CD4-positive, alpha-beta T cell treated with Interferon gamma for 1 hour (primary cell): ENCODE measurements around the gene MYO16.
"Not testable (repeated sequence)": the region's sequence is repeated elsewhere in the genome, so short reads cannot be mapped to it uniquely, and the experiment has no call there.

Experiments
- DNase-seq: peaks from one replicate; pipeline ENCODE4 v3.0.0-alpha.2; 2020

The MYO16 gene

DNA sequence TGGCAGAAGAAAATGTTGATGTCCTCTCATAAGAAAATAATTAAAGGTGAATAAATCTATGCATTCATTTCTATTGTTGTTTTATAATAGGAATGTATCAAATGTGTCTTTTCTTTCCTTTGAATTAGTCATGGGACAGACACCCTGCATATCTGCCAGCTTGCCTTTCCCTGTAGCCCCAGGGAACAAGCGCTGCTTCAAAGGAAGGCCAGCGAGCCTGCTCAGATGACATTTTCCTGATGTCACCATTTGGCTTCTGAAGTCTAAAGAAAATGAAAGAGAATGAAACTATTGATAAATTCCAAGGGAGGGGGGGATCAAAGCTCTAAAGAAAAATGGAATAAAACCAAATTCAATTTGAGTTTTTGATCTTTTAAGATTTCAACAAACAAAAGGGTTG lies 582.2 kb downstream of the MYO16 start:
- DNase-seq = no peak

DNA sequence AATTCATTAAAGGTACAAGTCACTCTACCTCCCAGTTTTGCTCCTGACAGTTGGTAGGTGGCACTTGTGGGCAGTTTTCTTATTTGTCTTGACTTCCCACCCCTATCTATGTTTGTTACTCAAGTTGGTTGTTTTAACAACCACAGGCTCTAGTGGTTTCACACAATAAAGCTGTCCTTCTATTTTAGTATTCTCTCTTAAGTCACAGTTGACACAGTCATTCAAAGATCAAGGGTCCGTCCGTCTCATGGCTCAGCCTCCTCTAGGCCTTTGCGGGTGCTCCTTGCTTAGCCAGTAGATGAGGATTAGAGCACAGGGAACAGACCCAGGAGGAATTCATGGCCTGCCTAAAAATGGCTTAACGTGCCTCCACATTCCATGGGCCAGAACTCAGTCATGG lies 583.2 kb downstream of the MYO16 start:
- DNase-seq = no peak

DNA sequence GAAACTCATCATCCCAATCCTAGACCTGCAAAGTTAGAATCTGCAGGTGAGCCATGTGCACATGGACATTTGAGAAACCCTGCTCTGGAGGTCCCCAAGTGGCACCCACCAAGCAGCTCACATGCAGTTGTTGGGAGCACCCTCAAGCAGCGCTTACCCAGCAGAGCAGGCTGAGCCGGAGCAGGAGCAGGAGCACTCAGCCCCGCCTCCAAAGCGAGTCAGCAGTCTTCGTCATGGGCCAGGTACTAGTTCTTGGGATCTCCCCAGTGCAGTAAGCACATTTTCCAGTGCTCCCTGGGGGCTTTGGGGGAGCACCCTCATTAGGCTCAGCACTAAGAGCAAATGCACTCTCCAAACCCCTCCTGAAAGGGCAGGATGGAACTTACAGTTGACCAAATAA lies 584.3 kb downstream of the MYO16 start:
- no peak for DNase-seq

DNA sequence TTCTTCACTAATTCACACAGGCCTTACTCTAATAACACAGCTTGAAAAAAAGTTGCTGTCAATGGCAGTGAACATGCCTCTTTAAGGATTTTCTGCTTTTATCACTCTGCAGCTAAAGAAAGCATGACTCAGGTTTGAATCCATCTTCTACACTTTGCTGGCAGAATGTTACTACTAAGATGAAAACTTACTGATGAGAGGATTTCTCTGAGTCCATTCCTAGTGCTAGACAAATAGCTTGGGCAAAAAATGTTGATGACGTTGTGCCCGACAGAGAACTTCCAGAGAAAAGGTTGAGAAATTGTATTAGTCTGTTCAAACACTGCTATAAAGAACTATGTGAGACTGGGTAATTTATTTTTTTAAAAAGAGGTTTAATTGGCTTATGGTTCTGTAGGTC lies 585.0 kb downstream of the MYO16 start:
- DNase-seq = no peak

DNA sequence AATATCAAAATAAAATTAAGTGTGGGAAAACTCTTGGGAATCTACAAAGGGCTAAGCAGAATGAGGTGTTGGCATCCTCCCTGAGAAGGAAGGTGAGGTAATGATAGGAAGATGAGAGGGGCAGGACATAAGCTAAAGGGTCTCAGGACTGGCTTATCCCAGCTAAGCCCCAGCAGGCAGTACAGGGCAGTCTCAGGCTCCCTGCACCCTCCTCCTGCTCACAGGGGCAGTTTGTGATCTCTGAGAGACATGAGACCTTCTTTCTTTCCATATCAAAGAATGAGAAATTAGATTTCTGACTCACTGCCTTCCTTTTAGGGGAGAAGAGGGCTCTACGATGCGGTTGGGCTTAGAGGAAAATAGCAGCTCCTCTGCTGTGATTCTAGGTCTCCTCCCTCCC lies 586.0 kb downstream of the MYO16 start:
- DNase-seq = no peak

DNA sequence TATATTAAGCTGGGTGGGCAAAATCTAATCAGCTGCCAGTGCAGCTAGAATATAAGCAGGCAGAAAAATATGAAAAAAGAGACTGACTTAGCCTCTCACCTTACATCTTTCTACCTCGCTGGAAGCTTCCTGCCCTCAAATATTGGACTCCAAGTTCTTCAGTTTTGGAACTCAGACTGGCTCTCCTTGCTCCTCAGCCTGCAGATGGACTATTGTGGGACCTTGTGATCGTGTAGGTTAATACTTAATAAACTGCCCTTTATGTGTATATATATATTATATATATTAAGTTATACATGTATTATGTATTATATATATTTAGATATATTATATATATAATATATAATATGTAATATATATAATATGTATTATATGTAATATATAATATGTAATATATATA lies 588.1 kb downstream of the MYO16 start:
- DNase-seq = not testable (repeated sequence)

DNA sequence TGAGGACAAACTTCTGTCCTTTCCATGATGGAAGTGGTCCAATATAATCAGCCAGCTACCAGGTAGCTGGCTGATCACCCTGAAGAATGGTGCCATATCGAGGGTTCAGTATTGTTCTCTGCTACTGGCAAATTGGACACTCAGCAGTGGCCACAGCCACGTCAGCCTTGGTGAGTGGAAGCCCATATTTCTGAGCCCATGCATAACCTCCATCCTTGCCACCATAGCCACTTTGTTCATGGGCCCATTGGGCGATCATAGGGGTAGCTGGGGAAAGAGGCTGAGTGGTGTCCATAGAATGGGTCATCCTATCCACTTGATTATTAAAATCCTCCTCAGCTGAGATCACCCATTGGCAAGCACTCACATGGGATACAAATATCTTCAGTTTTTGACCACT lies 591.2 kb downstream of the MYO16 start:
- DNase-seq = no peak

DNA sequence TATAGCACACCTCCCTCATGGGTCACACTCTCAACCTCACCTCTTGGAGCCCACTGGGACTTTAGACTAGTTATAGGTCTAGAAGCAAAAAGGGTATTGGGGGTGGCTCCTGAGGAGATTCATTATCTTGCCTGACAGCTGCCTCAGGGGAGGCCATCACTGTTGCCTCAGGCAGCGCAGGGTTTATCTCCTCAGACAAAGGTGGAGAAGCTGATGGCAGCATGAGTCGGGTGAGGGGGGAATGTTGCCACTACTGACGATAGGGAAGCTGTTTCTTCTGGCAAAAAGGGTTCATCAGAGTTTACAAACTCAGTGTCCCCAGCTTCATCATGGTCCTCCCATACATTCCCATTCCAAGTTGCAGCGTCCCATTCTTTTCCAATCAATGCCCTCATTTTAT lies 594.6 kb downstream of the MYO16 start:
- no peak for DNase-seq

DNA sequence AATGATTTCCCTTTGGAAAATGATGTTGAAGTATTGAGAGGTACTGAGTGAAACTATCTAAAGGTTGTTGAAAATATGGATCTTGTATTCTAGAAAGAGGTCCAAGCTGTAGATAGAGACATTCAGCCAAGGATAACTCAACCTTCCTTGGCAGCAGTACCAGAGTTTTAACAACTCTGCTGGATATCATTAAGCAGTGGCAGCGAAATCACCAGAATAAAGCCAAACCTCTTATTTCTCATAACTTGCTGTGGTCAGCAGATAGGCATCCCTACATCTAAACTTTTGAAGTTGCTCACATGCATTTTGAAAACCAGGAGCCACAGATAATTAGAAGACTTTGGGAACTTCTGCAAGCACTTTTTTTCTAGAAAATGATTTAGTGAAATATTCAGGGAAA lies 597.2 kb downstream of the MYO16 start:
- DNase-seq = no peak

DNA sequence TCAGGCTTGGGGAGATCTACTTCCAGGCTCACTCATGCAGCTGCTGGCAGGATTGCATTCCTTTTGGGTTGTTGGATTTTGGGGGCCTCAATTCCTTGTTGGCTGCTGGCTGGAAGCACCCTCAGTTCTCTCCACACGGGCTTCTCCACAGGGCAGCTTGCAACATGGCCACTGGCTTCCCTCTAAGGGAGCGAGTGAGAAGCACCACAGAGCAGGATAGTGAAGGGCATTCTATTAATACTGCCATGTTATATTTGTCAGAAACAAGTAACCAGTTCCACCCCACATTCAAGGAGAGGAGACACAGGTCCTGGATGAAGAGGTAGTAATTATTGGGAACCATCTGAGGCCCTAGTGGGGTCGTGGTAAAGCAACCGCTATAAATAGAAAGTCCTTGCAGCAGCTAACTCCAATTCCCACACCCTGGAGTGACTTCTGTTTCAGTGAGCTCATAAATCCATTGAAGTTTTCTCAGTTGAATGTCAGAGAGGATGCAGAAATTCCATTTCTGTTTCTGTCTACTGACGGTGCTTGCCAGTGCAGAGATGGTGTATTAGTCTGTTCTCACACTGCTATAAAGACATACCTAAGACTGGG lies 598.0 kb downstream of the MYO16 start:
- no peak for DNase-seq

DNA sequence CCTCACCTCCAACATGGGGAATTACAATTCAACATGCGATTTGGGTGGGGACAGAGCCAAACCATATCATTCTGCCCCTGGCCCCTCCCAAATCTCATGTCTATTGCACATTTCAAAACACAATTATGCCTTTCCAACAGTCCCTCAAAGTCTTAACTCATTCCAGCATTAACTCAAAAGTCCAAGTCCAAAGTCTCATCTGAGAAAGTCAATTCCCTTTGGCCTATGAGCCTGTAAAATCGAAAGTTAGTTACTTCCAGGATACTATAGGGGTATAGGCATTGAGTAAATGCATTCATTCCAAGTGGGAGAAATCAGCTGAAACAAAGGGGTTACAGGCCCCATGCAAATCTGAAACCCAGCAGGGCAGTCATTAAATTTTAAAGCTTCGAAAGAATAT lies 598.8 kb downstream of the MYO16 start:
- no peak for DNase-seq

DNA sequence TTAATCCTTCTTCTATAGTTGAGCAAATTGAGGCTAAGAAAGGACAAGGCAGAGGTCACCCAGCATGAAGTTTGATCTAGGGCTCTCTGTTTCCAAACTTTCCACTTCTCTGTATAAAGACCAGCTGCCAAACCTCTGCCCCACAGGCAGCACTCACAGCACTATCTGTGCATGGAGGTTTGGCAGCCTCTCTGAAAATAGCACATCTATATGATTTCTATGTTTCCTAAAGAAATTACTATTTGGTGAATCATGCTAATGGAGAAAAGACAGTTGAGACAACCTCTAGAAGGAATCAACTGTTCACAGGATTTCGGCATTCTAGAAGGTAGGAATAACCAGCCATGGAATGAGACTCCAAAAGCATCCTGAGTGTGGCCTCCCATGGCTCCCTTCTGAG lies 602.5 kb downstream of the MYO16 start:
- no peak for DNase-seq

DNA sequence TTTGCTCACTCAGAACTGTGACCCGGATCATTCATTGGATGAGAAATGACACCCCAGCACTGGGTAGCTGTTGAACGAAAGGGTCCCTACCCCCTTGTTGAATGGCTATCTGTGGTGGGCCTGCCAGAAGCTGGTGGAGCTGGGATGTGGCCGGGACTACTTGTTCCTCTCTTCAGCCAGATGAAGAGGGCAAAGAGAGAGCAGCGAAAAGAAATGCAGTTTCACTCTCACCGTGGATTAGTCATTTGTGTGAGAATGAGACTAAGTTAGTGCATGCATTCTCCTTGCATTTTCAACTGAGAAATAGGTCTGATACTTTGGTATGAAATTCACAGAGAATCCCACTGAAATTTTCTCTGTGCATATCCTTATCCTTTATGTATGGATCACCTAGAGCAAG lies 603.9 kb downstream of the MYO16 start:
- DNase-seq = no peak

DNA sequence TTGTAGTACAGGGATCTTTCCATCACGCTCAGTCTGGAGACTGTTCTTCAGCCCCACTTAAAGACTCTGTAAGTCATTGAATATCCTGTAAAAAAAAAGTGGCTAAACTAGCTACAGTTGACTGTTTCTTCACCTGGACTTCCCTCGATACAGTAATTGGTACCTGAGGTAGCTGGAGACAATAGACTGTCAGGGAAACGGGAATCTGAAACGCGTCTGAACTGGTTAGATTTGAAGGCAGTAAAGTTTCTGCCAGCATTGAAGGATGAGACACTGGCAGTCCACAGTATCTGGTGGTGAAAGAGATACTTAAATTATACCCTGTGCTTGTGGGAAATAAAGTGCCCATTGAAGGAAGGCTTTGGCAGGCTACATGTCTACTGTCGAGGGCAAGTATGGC lies 606.5 kb downstream of the MYO16 start:
- no peak for DNase-seq

DNA sequence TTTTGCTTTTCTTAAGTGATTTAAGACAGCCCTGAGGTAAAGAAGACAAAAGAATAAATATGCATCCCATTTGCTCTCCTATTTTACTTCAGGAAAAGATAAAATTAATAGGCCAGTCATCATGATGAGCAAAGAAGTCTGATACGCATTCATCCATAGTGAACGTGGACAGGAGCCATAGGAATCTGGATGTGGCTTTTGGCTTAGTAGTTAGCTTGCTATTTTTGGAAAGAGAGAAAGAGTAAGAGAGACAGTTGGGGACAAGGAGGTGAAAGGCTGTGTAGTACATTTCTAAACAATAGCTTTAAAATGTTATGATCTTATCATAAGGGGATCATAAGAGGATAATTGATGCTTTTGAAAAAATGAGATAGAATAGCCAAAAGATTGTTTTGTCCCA lies 611.7 kb downstream of the MYO16 start:
- DNase-seq = no peak

DNA sequence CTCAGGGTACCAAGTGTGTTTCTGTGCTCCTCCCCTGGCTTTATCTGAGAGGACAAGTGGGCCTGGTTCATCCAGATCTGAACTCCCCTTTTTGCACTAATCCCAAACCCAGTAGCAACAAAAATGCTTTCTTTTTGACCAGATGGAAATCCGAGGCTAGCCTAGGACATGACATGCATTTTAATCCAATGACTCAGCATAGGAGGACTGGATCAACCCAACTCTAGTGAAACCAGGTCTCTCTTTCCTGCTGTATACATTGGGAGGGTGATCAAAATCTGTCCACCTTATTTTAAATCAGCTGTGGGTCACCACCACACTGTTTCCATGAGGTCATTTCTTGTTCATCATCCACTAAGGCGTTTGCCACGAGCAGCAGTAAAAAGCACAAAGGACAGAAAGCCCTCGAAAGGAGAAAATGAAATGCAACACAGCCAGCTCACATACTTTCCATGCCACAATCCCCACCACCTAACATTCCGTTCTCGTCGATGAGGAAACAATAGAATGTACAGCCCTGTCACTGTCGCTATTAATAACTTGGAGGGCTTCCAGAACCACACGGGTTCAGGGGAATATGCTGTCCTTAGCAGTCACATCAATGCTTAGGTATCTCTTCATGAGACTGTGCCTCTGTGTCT lies 614.0 kb downstream of the MYO16 start:
- no peak for DNase-seq

DNA sequence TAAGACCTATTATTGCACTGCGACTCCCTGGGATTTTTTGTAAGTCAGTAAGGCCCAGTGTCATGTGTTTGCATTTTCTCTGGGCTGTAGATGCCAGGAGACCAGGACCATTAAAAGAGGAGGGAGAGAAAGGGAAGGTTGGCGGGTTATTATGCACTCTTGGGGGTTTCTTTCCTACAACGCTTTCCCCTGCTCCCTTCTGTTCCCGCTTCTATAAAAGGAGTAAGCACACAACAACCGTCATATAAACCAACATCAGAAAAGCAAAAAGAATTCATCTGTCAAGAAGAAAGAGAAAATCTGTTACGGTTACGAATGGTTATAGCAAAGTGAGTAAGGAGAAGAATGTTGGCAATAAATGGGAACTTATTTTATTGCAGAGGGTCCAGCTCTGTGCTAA lies 615.2 kb downstream of the MYO16 start:
- no peak for DNase-seq

DNA sequence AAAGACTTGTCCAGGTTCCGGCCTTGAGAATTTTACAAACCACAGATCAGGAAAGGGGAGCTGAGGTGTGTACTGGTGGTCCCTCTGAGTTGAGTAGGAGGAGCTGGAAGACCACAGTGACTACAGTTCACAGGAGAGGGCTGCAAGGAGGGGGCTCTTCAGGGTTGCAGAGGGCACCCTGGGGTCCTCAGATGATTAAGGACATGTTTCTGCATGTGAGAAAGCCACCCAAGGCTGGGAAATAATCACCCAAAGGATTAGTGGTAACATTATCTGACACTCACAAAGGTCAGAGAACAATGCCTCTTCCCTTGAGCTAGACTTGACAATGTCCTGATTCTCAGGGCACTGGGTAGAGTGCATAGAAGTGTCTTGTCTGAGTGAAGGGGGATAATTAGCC lies 616.6 kb downstream of the MYO16 start:
- DNase-seq = no peak

DNA sequence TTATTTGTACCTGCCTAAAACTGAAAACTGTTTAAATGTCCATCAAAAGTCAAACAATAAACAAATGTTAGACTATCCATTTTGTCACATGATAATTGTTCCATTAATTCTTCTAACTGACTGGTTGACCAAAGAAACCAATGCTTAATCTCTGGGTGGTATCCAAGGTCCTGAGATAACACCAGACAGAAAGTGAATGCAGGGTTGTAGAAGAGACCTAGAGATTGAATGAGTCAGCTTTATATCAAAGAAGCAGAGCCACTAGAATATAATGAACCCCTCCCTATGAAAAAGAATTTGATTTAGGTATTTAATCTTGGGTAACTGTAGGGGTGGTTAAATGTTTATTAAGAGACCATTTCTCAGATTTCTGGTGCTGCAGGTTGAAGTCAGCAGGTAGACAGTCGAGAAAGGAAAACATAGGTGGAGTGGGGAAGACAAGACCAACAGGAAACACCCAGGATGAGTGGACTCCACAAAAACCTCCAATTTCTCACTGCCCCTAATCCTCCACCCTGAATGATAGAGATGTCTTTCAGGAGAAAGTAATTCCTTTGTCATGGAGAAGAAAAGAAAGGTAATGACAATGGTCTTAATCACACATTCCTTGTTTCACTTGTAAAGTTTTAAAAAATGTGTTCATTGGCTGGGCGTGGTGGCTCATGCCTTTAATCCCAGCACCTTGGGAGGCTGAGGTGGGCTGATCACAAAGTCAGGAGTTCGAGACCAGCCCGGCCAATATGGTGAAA lies 620.5 kb downstream of the MYO16 start:
- no peak for DNase-seq

DNA sequence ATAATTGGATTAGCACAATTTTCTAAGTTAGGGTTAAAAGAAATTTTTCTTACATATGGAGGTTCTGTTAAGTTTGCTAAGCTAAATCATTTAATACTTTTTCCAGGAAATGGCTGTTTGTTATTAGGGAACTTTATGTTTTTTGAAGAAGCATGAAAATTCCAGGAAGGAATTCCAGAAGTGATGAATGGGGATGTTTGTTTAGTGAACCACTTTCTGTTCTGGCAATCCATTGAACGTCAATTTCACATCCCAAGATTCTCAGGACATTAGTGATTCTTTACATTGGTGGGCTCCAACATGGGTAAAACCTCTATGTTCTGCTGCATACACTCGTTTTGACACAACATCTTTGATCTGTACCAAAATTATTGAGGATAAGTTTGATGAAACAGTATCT lies 622.5 kb downstream of the MYO16 start:
- DNase-seq = no peak

DNA sequence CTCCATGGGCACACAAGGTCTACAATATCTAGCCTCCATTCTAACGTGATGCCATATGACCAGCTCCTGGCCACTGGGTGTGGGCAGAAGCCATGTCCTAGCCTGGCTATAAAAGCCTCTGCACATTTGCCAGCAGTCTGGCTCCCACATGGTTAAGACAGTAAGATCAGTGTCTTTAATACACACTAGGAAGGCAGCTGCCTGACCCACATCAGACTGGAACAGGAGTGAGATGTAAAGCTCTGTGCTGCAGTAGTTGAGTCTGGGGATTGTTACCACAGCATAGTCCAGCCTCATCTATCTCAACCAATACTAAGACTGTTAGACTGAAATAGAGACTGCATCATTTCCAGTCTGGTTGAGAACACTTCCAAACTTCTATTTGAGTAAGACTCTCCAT lies 623.9 kb downstream of the MYO16 start:
- DNase-seq = no peak

DNA sequence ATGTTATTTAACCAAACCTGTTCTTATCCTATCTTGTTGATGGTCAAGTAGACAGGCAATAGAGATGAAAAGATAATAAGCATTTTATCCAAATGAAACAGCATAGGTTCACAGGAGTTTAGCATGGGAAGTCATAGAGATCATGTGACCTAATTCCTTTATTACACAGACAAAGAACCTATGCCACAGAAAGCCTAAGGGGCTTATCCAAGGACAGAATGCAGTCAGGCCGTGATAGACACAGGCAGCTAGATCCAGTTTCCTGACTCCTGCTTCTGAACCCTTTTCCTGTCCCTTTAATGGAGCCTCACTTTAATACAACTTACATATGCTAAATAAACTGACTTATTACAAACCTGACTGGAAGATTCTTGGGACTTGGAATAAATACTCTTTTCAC lies 624.9 kb downstream of the MYO16 start:
- DNase-seq = no peak

DNA sequence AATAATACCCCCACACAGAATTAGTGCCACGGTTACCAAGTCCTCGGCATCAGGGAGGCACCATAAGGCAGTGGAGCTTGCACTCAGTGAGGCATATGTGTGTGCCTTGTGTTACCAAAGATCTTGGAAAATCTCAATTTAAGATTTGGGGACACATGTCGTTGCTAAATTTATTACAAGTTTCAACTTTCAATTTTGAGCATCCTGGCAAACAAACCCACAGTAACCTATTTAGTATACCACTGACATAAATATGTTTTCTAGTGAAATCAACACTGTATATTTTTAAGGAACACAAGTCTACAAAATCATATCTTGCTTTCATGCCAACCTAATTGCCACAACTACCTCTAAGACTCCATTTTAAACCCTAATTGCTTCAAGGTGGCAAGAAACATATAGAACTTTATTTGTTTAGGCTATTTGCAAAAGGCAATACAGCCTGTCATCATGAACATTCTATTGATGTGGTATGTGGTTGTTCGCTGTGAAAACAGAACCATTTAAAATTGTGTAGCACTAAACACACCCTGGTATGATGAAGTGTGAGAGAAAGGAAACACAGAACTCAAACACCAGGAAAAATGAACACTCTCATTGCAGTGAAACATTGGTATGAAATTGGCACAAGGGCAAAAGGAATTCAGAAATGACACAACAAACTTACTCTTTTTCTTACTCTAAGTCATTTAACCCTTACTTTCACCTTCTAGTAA lies 625.9 kb downstream of the MYO16 start:
- DNase-seq = no peak
